Neural cell (in vitro differentiated cells): ENCODE data around the gene PRKAR1A. TPM values are rescaled to one million over a fixed set of nuclear protein-coding genes. Genes with fewer than 3 reads are reported as not detected.

Experiments
- H2AFZ ChIP-seq: fragments of 200-600, 300-800 bp; sonication (generic), shearing (Covaris generic); 2 replicates; pipeline ENCODE4 v1.6.0; 2014; ENCODE audit warnings: low read depth, mild to moderate bottlenecking, antibody characterized with exemption, low read length, moderate library complexity
- H3F3A ChIP-seq: fragments of 200-600 bp; shearing (Covaris generic); 2 replicates; pipeline ENCODE4 v1.6.1; 2016; ENCODE audit warnings: mild to moderate bottlenecking, moderate library complexity, mixed read lengths, antibody characterized with exemption, low read length; ENCODE audit not compliant: insufficient read depth, poor library complexity, severe bottlenecking
- H3K27ac ChIP-seq: fragments of 200-600, 300-800 bp; sonication (generic), shearing (Covaris generic); 2 replicates; pipeline ENCODE4 v1.5.1; 2014; ENCODE audit warnings: mild to moderate bottlenecking, low read length, moderate library complexity
- H3K27me3 ChIP-seq: fragments of 300-800, 200-600 bp; sonication (generic), shearing (Covaris generic); 2 replicates; pipeline ENCODE4 v1.6.0; 2014; ENCODE audit warnings: mild to moderate bottlenecking, low read depth, low read length, moderate library complexity; ENCODE audit not compliant: insufficient read depth
- H3K36me3 ChIP-seq: fragments of 300-800, 200-600 bp; sonication (generic), shearing (Covaris generic); 2 replicates; pipeline ENCODE4 v1.5.1; 2014; ENCODE audit warnings: mild to moderate bottlenecking, antibody characterized with exemption, low read length, moderate library complexity; ENCODE audit not compliant: insufficient read depth
- H3K4me2 ChIP-seq: fragments of 300-800, 200-600 bp; sonication (generic), shearing (Covaris generic); 2 replicates; pipeline ENCODE4 v1.6.0; 2014; ENCODE audit warnings: mild to moderate bottlenecking, low read length
- H3K4me3 ChIP-seq: fragments of 300-800, 200-600 bp; sonication (generic), shearing (Covaris generic); 2 replicates; pipeline ENCODE4 v1.5.1; 2014; ENCODE audit warnings: mild to moderate bottlenecking, low read length, moderate library complexity
- H3K79me2 ChIP-seq: fragments of 200-600 bp; shearing (Covaris generic); replicated peaks from 2 replicates; pipeline ENCODE4 v1.6.0; 2014; ENCODE audit warnings: mild to moderate bottlenecking, low read length, moderate library complexity; ENCODE audit not compliant: insufficient read depth
- H3K9ac ChIP-seq: fragments of 300-800, 200-600 bp; sonication (generic), shearing (Covaris generic); 2 replicates; pipeline ENCODE4 v1.6.1; 2016; ENCODE audit warnings: mild to moderate bottlenecking, low read length, mixed read lengths
- H3K9me2 ChIP-seq: fragments of 200-600 bp; shearing (Covaris generic); 2 replicates; pipeline ENCODE4 v1.6.1; 2016; ENCODE audit warnings: mild to moderate bottlenecking, low read length, mixed read lengths; ENCODE audit not compliant: insufficient read depth
- H3K9me3 ChIP-seq: fragments of 200-600, 300-800 bp; sonication (generic), shearing (Covaris generic); 2 replicates; pipeline ENCODE4 v1.6.1; 2016; ENCODE audit warnings: mild to moderate bottlenecking, mixed run types, low read length, moderate library complexity, mixed read lengths
- H4K20me1 ChIP-seq: fragments of 200-600 bp; shearing (Covaris generic); 2 replicates; pipeline ENCODE4 v1.6.1; 2016; ENCODE audit warnings: mild to moderate bottlenecking, mixed run types; ENCODE audit not compliant: insufficient read depth
- CTCF ChIP-seq: fragments of 450-650 bp; IDR thresholded peaks from 2 replicates; pipeline ENCODE4 v1.5.1; 2014; ENCODE audit warnings: antibody characterized with exemption, mild to moderate bottlenecking, moderate library complexity; ENCODE audit not compliant: poor library complexity, severe bottlenecking
- EP300 ChIP-seq: fragments of 450-650 bp; conservative IDR thresholded peaks from 2 replicates; pipeline ENCODE4 v1.6.1; 2014; ENCODE audit warnings: antibody characterized with exemption, mild to moderate bottlenecking, moderate library complexity; ENCODE audit not compliant: poor library complexity, severe bottlenecking
- EZH2 ChIP-seq: fragments of 200-600, 300-800 bp; shearing (Covaris generic), sonication (generic); IDR thresholded peaks from 2 replicates; pipeline ENCODE4 v1.6.1; 2014; ENCODE audit warnings: antibody characterized with exemption, low read length, borderline replicate concordance, mild to moderate bottlenecking; ENCODE audit not compliant: insufficient read depth, poor library complexity, severe bottlenecking
- MXI1 ChIP-seq: fragments of 450-650 bp; conservative IDR thresholded peaks from 2 replicates; pipeline ENCODE4 v1.6.1; 2014; ENCODE audit warnings: antibody characterized with exemption, mild to moderate bottlenecking; ENCODE audit not compliant: poor library complexity, severe bottlenecking
- POLR2AphosphoS5 ChIP-seq: IDR thresholded peaks from 2 replicates; pipeline ENCODE4 v1.6.1; 2012
- RAD21 ChIP-seq: fragments of 450-650 bp; conservative IDR thresholded peaks from 2 replicates; pipeline ENCODE4 v1.6.1; 2014; ENCODE audit warnings: antibody characterized with exemption, mild to moderate bottlenecking, moderate library complexity
- REST ChIP-seq: IDR thresholded peaks from 2 replicates; pipeline ENCODE4 v1.6.1; 2012; ENCODE audit warnings: borderline replicate concordance
- SMC3 ChIP-seq: fragments of 450-650 bp; conservative IDR thresholded peaks from 2 replicates; pipeline ENCODE4 v1.6.1; 2014; ENCODE audit warnings: antibody characterized with exemption, mild to moderate bottlenecking, moderate library complexity; ENCODE audit not compliant: poor library complexity
- TAF1 ChIP-seq: IDR thresholded peaks from 2 replicates; pipeline ENCODE4 v1.6.1; 2012; ENCODE audit warnings: low read depth
- polyA minus RNA-seq: library from RNA; depleted of rRNA, polyadenylated mRNA; stranded (reverse); fragments of >200 nt; gene quantifications from 2 replicates; pipeline ENCODE4 v1.2.3, GENCODE V29; 2014
- polyA plus RNA-seq: library from polyadenylated mRNA; depleted of rRNA; stranded (reverse); fragments of >200 nt; gene quantifications from 2 replicates; pipeline ENCODE4 v1.2.3, GENCODE V29; 2014

Gene PRKAR1A
- polyA plus RNA-seq (512 and 539 TPM in 2 replicates), polyA minus RNA-seq (424 and 461 TPM in 2 replicates)

DNA sequence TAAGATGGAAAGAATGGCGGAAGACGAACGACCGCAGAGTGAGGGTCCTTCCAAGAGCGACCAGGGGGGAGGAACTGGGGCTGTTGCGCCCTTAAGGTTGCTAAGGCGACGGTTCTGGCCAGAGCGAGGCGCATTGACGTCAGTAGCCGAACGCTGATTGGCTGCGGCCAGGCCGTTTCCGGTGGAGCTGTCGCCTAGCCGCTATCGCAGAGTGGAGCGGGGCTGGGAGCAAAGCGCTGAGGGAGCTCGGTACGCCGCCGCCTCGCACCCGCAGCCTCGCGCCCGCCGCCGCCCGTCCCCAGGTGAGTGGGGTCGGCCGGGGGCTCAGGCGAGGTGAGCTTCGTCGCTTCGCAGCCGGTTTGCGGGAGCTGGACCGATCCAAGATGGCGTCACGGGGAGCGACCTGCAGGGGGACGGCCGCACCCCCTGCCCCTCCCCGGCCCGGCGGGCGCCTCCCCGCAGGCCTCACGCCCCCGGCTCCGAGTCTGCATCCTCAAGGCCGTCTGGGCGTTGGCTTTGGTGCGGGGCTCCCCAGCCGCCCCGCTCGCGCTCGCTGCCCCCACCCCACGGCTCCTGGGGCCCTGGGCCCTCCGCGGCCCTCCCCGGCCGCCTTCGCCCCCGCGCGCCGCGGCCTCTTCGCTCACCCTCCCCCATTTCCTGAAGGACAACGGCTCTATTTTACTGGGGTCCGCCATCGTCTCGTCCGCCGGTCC lies at the start of gene PRKAR1A:
PRKAR1A (plus strand) TSS at position 184 of the 713 bp plus-strand sequence. CDS start 2,970 bp downstream, outside the sequence.
- H2AFZ ChIP-seq: peak within 1 kb of the TSS; percentile 86
- TF ChIP-seq SMC3 (peak; percentile 7), EP300 (no peak), EZH2 (no peak), RAD21 (no peak), CTCF (no peak), POLR2AphosphoS5 (peak; percentile 96), REST (peak; percentile 15), MXI1 (peak; percentile 17), TAF1 (peak; percentile 7)
- H3K4me3 ChIP-seq: peak within 1 kb of the TSS; percentile 93
- peaks cover 21% of the 10 kb centered on the region for H4K20me1 ChIP-seq
- peak within 1 kb of the TSS; percentile 97 for H3K4me2 ChIP-seq
- no peaks in the 10 kb centered on the region for H3K9me3 ChIP-seq
- no peaks in the 10 kb centered on the region for H3K27me3 ChIP-seq
- no peaks in the 10 kb centered on the region for H3F3A ChIP-seq
- peaks cover 49% of the 10 kb centered on the region for H3K79me2 ChIP-seq
- peak within 1 kb of the TSS; percentile 99 for H3K9ac ChIP-seq
- H3K27ac ChIP-seq: peak within 1 kb of the TSS; percentile 100
- no peaks in the 10 kb centered on the region for H3K9me2 ChIP-seq
- H3K36me3 ChIP-seq: peaks cover 9% of the 10 kb centered on the region

DNA sequence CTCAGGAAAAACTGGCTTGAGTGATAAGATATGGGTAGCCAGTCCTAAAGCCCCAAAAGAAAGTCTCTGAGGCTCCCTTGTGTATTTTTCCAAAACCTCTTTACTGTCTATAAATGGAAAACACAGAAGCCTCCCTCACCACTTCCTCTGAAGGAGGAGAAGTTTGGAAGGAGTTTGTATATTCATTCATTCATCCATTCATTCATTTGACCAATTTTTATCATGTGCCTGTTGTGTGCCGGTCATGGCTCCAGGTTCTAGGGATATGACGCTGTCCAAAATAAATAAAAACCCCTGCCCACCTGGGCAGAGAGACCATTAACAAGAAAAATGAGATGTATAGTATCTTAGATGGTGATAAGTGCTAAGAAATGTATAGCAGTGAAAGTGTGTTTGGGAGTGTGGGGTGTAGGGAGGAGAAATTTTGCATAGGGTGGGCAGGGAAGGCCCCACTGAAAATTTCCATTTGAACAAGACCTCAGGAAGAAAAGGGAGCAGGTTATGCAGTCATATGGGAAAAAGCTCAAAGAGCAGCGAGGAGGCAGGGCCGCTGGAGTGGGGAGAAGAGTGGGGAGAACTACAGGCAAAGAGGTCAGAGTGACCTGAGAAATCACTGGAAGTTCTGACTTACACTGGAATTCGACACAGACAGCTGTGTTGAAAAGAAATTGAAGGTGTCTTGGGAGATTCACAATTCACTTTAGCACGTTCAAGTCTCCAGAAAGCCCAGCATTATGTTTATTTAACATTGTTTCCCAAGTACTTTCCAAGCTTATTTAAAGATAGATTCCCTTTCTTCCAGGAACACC lies 48.8 kb upstream of the PRKAR1A start:
- Histone ChIP-seq H3K4me2 (no peak overlapping the region), H4K20me1 (no peaks in the 10 kb centered on the region), H3K27ac (no peak overlapping the region), H3K9ac (no peak overlapping the region), H3K9me2 (no peaks in the 10 kb centered on the region), H3K27me3 (peaks cover 4% of the 10 kb centered on the region), H3K9me3 (no peaks in the 10 kb centered on the region), H2AFZ (no peak overlapping the region), H3K79me2 (no peaks in the 10 kb centered on the region), H3K36me3 (no peaks in the 10 kb centered on the region), H3K4me3 (no peak overlapping the region), H3F3A (no peaks in the 10 kb centered on the region)
- no peak for TF ChIP-seq POLR2AphosphoS5
- TF ChIP-seq SMC3: peak; percentile 29
- TF ChIP-seq CTCF: peak; percentile 38
